Coronary artery (tissue), 2 donors: ENCODE results near the gene MRPL24.

Experiments used
- DNase-seq: peaks from one replicate; pipeline ENCODE4 v3.0.0-alpha.2; 2017; ENCODE audit warnings: low spot score
- H3K27ac ChIP-seq, 2 donors: fragments of 200-600 bp; sonication (generic); one replicate each; pipeline ENCODE4 v1.5.1; 2016 to 2019
- H3K4me3 ChIP-seq: fragments of 200-600 bp; sonication (generic); 2 replicates; pipeline ENCODE4 v1.5.1; 2016; ENCODE audit warnings: mild to moderate bottlenecking, moderate library complexity
- CTCF ChIP-seq: fragments of 200-600 bp; sonication (generic); IDR thresholded peaks from one replicate; pipeline ENCODE4 v1.5.1; 2019; ENCODE audit warnings: antibody characterized with exemption

MRPL24 gene

GRCh38 chr1:156742801-156743200, 1.9 kb upstream of the MRPL24 start:
- TF ChIP-seq CTCF: no peak
- DNase-seq: no peak
- no peak overlapping the region for H3K27ac ChIP-seq
- H3K4me3 ChIP-seq: no peak overlapping the region

GRCh38 chr1:156742017-156742416, 1.1 kb upstream of the MRPL24 start:
- DNase-seq: no peak
- no peak for TF ChIP-seq CTCF
- H3K4me3 ChIP-seq: no peak overlapping the region
- H3K27ac ChIP-seq: peak overlapping the region; percentile 73 to 83

GRCh38 chr1:156741481-156741983, 644 bp upstream of the MRPL24 start:
- DNase-seq: no peak
- peak overlapping the region; percentile 55 for H3K4me3 ChIP-seq
- no peak for TF ChIP-seq CTCF
- peak overlapping the region; percentile 73 to 83 for H3K27ac ChIP-seq

- H3K27ac ChIP-seq: peak overlapping the region; percentile 73
- TF ChIP-seq CTCF: no peak
- peak overlapping the region; percentile 84 for H3K4me3 ChIP-seq
- DNase-seq: no peak
These were observed 599 bp downstream of the MRPL24 start for GRCh38 chr1:156740237-156740740.

- Histone ChIP-seq H3K4me3 (no peak overlapping the region), H3K27ac (no peak overlapping the region)
- DNase-seq: no peak
- TF ChIP-seq CTCF: no peak
These were observed 2.0 kb downstream of the MRPL24 start for GRCh38 chr1:156738916-156739315.

GRCh38 chr1:156738407-156738806, 2.5 kb downstream of the MRPL24 start:
- no peak for DNase-seq
- no peak overlapping the region for H3K27ac ChIP-seq
- no peak overlapping the region for H3K4me3 ChIP-seq
- TF ChIP-seq CTCF: no peak

GRCh38 chr1:156733989-156734584, 6.8 kb downstream of the MRPL24 start:
- H3K4me3 ChIP-seq: no peak overlapping the region
- TF ChIP-seq CTCF: no peak
- DNase-seq: no peak
- H3K27ac ChIP-seq: no peak overlapping the region
